Activated B cell treated with CpG ODN at 0.5 μM for 24 hours (primary cell): Measurements from ENCODE around the gene PITRM1. TPM values are rescaled to one million over a fixed set of nuclear protein-coding genes. Genes with fewer than 3 reads are reported as not detected.

Experiments used
- ATAC-seq: fragments of 200-7000 bp; cut with Tn5 transposase; one replicate; pipeline ENCODE4 v1.10.0; 2021; ENCODE audit warnings: low read depth, mild to moderate bottlenecking, moderate library complexity
- CTCF ChIA-PET: fragments of 350-600 bp; sonication (Branson Sonifier 250); formaldehyde crosslinking; loops from one replicate; lab custom pipeline; 2021; ENCODE audit warnings: antibody characterized with exemption; lab: Charles Lee
- POLR2A ChIA-PET: fragments of 350-600 bp; sonication (Branson Sonifier 250); formaldehyde crosslinking; loops from one replicate; lab custom pipeline; 2021; ENCODE audit warnings: antibody characterized with exemption; lab: Charles Lee
- DNase-seq: peaks from one replicate; pipeline ENCODE4 v3.0.0; 2022
- H3K27ac Mint-ChIP-seq: one replicate; pipeline ENCODE4 v1.8.0; 2020; ENCODE audit warnings: mixed read lengths
- H3K27me3 Mint-ChIP-seq: one replicate; pipeline ENCODE4 v1.8.0; 2021; ENCODE audit warnings: mixed read lengths
- H3K36me3 Mint-ChIP-seq: one replicate; pipeline ENCODE4 v1.8.0; 2021; ENCODE audit warnings: low read depth, mixed read lengths
- H3K4me1 Mint-ChIP-seq: one replicate; pipeline ENCODE4 v1.8.0; 2021; ENCODE audit warnings: mixed read lengths
- H3K4me3 Mint-ChIP-seq: one replicate; pipeline ENCODE4 v1.8.0; 2020; ENCODE audit warnings: mild to moderate bottlenecking, mixed read lengths
- H3K9me3 Mint-ChIP-seq: one replicate; pipeline ENCODE4 v1.8.0; 2020; ENCODE audit warnings: mixed read lengths
- intact Hi-C: fragments of 100-400 bp; cut with micrococcal nuclease; formaldehyde crosslinking; loops from one replicate; pipeline ENCODE4 v1.15.1; 2024
- total RNA-seq: library from RNA; stranded (reverse); gene quantifications from 2 replicates; pipeline ENCODE4 v1.2.3, GENCODE V29; 2022
- TF ChIP-seq, protein P1 (sequence below): fragments of 200-600 bp; IDR thresholded peaks from one replicate; pipeline ENCODE4 v1.8.0; 2022; ENCODE audit warnings: antibody characterized with exemption, mild to moderate bottlenecking

PITRM1 gene
- total RNA-seq, 1 donor from 2014 or later = 60.7 TPM

DNA sequence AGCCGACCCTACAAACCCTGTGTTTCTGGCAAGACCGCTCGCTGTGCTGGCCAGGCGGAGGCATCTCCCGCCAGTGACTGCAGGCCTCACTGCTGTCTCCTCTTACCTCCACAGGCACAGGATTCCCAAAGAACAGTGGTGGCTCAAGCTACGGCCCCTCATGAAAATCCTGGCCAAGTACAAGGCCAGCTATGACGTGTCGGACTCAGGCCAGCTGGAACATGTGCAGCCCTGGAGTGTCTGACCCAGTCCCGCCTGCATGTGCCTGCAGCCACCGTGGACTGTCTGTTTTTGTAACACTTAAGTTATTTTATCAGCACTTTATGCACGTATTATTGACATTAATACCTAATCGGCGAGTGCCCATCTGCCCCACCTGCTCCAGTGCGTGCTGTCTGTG is 36.2 kb downstream of the PITRM1 start:
- Mint-ChIP-seq H3K36me3 (peaks cover 96% of the 10 kb centered on the region), H3K4me3 (no peak overlapping the region), H3K27ac (no peak overlapping the region), H3K4me1 (no peaks in the 10 kb centered on the region), H3K9me3 (no peaks in the 10 kb centered on the region), H3K27me3 (no peaks in the 10 kb centered on the region)
- intact Hi-C loops = no loop called here
- POLR2A ChIA-PET = no interaction called here
- TF ChIP-seq, protein P1, sequence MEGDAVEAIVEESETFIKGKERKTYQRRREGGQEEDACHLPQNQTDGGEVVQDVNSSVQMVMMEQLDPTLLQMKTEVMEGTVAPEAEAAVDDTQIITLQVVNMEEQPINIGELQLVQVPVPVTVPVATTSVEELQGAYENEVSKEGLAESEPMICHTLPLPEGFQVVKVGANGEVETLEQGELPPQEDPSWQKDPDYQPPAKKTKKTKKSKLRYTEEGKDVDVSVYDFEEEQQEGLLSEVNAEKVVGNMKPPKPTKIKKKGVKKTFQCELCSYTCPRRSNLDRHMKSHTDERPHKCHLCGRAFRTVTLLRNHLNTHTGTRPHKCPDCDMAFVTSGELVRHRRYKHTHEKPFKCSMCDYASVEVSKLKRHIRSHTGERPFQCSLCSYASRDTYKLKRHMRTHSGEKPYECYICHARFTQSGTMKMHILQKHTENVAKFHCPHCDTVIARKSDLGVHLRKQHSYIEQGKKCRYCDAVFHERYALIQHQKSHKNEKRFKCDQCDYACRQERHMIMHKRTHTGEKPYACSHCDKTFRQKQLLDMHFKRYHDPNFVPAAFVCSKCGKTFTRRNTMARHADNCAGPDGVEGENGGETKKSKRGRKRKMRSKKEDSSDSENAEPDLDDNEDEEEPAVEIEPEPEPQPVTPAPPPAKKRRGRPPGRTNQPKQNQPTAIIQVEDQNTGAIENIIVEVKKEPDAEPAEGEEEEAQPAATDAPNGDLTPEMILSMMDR = no peak
- DNase-seq = no peak
- no peak for ATAC-seq
- CTCF ChIA-PET = no interaction called here

DNA sequence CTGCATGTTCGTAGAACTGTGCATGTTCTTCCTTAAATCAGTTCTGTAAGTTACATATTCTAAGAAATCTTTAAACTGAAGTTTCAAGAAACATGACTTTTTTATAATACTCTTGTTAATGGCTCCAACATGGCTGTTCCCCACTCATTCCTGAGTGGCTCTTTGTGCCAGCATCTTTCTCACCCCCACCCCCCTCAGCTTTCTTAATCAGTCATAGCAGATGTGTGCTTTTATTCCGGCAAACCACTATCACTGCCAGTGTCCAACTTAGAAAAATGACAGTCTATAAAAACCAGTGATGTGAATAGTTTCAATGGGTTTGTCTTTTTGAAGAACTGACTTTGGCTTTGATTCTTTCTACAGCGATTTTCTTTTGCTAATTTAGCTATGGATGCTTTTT is 37.6 kb downstream of the PITRM1 start:
- TF ChIP-seq, protein P1 = no peak
- Mint-ChIP-seq H3K4me1 (no peaks in the 10 kb centered on the region), H3K9me3 (no peaks in the 10 kb centered on the region), H3K27me3 (no peaks in the 10 kb centered on the region), H3K4me3 (no peak overlapping the region), H3K27ac (no peak overlapping the region), H3K36me3 (peaks cover 92% of the 10 kb centered on the region)
- ChIA-PET POLR2A (no interaction called here), CTCF (no interaction called here)
- ATAC-seq (no peak), DNase-seq (no peak)
- intact Hi-C loops = no loop called here

DNA sequence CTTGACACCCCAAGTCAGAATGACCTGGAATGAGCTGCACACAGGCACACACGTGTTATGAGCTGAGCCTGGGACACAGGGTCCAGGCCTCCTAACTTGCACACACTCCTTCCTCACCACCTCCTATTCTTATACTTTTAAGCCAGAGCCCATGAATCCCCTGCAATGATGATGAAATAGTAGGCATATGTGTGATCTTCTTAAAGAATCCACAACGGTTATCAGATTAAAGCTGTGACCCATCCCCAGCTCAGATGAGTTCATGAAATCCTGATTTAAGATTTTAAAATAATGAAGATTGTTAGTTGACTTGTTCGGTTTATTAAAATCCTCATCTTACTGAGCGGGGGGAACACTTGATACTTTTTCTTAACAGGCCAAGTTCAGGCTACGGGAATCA is 38.6 kb downstream of the PITRM1 start:
- no peaks in the 10 kb centered on the region for H3K4me1 Mint-ChIP-seq
- H3K36me3 Mint-ChIP-seq = peaks cover 91% of the 10 kb centered on the region
- intact Hi-C loops = no loop called here
- no peaks in the 10 kb centered on the region for H3K9me3 Mint-ChIP-seq
- TF ChIP-seq, protein P1 = no peak
- DNase-seq (no peak), ATAC-seq (no peak)
- no peak overlapping the region for H3K27ac Mint-ChIP-seq
- H3K27me3 Mint-ChIP-seq = no peaks in the 10 kb centered on the region
- ChIA-PET CTCF (no interaction called here), POLR2A (no interaction called here)
- no peak overlapping the region for H3K4me3 Mint-ChIP-seq

DNA sequence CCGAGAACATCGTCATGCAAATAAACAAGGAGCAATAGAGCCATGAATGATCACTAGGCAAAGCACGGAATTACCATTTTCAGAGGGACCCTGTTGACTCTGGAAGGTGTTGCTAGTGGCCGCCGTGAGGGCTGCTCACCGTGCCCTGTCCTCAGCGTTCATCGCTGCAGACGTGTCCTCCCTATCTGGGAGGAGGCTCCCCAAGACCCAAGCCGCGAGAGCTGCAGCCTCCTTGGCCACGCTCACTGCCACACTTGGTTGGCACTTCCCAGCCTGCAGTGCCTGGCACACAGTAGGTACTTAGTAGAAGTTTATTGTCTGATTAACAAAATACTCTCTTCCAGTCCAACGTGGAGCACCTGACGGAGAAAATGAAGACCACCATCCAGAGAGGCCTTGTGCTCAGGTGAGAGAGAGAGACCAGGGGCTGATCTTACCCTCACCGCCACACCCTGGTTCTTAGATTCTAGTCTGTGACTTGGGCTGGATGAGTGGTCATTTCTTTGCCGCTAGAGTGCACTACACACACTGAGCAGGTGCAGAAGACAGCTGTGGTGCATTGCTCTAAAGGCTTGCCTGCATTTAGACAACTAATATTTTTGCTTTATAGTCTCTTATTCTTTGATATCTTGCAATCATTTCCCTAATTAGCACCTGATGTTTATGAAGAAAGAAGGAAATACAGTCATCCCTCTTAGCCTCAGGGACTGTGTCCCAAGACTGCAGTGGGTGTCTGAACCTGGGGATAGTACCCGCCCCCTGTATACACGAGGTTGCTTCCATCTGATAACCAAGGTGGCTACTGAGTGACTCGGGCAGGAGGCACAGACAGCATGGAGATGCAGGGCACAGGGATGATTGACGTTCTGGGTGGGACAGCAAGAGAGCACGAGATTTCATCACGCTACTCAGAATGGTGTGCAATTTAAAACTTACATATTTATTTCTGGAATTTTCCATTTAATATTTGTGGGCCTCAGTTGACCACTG is 40.3 kb downstream of the PITRM1 start:
- TF ChIP-seq, protein P1 = no peak
- Mint-ChIP-seq H3K27me3 (no peaks in the 10 kb centered on the region), H3K4me1 (no peaks in the 10 kb centered on the region), H3K4me3 (no peak overlapping the region), H3K36me3 (peaks cover 89% of the 10 kb centered on the region), H3K27ac (no peak overlapping the region), H3K9me3 (peaks cover 3% of the 10 kb centered on the region)
- ATAC-seq (no peak), DNase-seq (no peak)
- intact Hi-C loops = no loop called here
- POLR2A ChIA-PET = no interaction called here
- CTCF ChIA-PET = no interaction called here

DNA sequence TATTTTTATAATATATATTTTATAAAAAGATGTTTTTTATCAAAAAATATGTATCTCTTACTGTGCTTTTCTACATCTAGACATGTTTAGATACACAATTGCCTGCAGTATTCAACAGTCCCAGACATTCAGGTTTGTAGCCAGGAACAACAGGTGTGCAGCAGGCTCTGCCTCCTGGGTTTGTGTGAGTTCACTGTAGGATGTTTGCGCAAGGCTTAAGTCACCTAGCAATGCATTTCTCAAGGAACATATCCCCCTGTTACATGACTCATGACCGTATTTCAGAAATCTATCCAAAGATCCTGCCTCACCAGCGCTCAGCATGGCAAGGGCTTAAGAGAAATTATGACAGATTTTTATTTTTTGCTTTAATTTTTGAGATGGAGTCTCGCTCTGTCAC is 41.5 kb downstream of the PITRM1 start:
- ChIA-PET POLR2A (no interaction called here), CTCF (no interaction called here)
- intact Hi-C loops = no loop called here
- H3K9me3 Mint-ChIP-seq = peaks cover 3% of the 10 kb centered on the region
- TF ChIP-seq, protein P1 = no peak
- ATAC-seq (no peak), DNase-seq (no peak)
- H3K4me3 Mint-ChIP-seq = no peak overlapping the region
- H3K27me3 Mint-ChIP-seq = no peaks in the 10 kb centered on the region
- no peak overlapping the region for H3K27ac Mint-ChIP-seq
- peaks cover 85% of the 10 kb centered on the region for H3K36me3 Mint-ChIP-seq
- no peaks in the 10 kb centered on the region for H3K4me1 Mint-ChIP-seq
